ENCODE data around the gene TBC1D9. TPM values are rescaled to one million over a fixed set of nuclear protein-coding genes. Genes with fewer than 3 reads are reported as not detected.

TBC1D9 gene
- total RNA-seq, 1 experiment from 2014 or later, result 12.5 TPM

DNA sequence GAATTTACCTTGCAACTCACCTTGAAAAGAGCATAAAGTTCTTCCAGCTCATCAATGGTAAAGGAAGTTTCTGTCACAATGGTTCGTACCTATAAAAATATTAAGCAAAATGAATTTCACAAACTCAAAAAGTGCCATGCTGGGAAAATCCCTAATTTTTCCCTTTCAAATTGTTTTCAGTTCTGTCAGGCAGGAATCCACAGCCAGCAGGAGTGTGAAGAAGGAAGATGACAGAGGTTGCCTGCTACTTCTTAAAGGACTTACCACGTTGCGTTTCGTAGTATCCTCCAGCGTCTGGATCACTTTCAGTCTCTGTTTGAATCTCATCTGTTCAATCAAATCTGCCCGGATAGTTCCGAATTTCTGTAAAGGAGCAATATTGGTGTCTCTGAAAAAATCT is 117.1 kb downstream of the TBC1D9 start:
- POLR2A ChIA-PET, result no interaction called here
- H3K9me3 ChIP-seq, result peaks cover 8% of the 10 kb centered on the region
- no peak for DNase-seq
- Mint-ChIP-seq H3K36me3 (ENCODE audit: insufficient read depth, unreplicated experiment) (peaks cover 47% of the 10 kb centered on the region), H3K4me3 (ENCODE audit: unreplicated experiment) (no peak overlapping the region), H3K27me3 (ENCODE audit: insufficient read depth, unreplicated experiment) (no peaks in the 10 kb centered on the region), H3K9me3 (ENCODE audit: unreplicated experiment) (no peaks in the 10 kb centered on the region), H3K4me1 (ENCODE audit: low read depth, unreplicated experiment) (peaks cover 30% of the 10 kb centered on the region), H3K27ac (ENCODE audit: unreplicated experiment) (no peak overlapping the region)
- H3K36me3 ChIP-seq (ENCODE audit: control insufficient read depth, insufficient read depth, low read length), result no peaks in the 10 kb centered on the region
- BruUV-seq (replicated peaks), result no TSS peak
- H3K27me3 ChIP-seq (replicated peaks; ENCODE audit: control insufficient read depth, insufficient read depth, low read length), result no peaks in the 10 kb centered on the region
- intact Hi-C loops (cut with micrococcal nuclease; ENCODE audit: unreplicated experiment), result no loop called here
- CTCF ChIA-PET, result no interaction called here
- TF ChIP-seq, protein P1, sequence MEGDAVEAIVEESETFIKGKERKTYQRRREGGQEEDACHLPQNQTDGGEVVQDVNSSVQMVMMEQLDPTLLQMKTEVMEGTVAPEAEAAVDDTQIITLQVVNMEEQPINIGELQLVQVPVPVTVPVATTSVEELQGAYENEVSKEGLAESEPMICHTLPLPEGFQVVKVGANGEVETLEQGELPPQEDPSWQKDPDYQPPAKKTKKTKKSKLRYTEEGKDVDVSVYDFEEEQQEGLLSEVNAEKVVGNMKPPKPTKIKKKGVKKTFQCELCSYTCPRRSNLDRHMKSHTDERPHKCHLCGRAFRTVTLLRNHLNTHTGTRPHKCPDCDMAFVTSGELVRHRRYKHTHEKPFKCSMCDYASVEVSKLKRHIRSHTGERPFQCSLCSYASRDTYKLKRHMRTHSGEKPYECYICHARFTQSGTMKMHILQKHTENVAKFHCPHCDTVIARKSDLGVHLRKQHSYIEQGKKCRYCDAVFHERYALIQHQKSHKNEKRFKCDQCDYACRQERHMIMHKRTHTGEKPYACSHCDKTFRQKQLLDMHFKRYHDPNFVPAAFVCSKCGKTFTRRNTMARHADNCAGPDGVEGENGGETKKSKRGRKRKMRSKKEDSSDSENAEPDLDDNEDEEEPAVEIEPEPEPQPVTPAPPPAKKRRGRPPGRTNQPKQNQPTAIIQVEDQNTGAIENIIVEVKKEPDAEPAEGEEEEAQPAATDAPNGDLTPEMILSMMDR (IDR thresholded peaks at IDR 0.05; ENCODE audit: insufficient read depth in 1 of 2, low read depth in 1 of 2, low read length in 1 of 2, severe bottlenecking in 1 of 2, unreplicated experiment in 1 of 2), result no peak
- H3K4me1 ChIP-seq, result peaks cover 48% of the 10 kb centered on the region
- no peak overlapping the region for H3K4me3 ChIP-seq (ENCODE audit: low read depth, low read length)

DNA sequence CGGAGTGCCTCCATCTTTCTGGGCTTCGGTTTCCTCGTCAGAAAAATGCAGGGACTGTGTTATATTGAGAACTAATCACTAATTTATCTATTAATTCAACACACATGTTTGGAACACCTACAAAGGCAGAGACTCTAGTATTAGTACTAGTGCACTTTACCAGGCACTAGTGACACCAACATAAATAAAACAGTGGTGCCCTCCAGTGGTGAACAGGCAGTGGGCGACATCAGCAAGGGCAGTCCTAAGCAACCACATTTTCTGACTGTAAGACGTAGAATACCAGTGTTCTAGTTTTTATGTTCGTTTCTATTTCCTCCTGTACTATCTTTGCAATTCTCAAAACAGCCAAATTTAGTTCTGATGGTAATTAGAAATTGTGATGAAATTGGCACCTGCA is 118.3 kb downstream of the TBC1D9 start:
- intact Hi-C loops (cut with micrococcal nuclease; ENCODE audit: unreplicated experiment), result loop anchor here (1.0 kb wide), 1 partner anchor 43 kb away; no protein-coding TSS in a partner anchor
- Mint-ChIP-seq H3K36me3 (ENCODE audit: insufficient read depth, unreplicated experiment) (peaks cover 50% of the 10 kb centered on the region), H3K27ac (ENCODE audit: unreplicated experiment) (peak overlapping the region; percentile 14), H3K9me3 (ENCODE audit: unreplicated experiment) (no peaks in the 10 kb centered on the region), H3K4me3 (ENCODE audit: unreplicated experiment) (no peak overlapping the region), H3K4me1 (ENCODE audit: low read depth, unreplicated experiment) (peaks cover 34% of the 10 kb centered on the region), H3K27me3 (ENCODE audit: insufficient read depth, unreplicated experiment) (no peaks in the 10 kb centered on the region)
- BruUV-seq (replicated peaks), result no TSS peak
- Histone ChIP-seq H3K4me1 (peaks cover 48% of the 10 kb centered on the region), H3K4me3 (ENCODE audit: low read depth, low read length) (no peak overlapping the region), H3K27me3 (replicated peaks; ENCODE audit: control insufficient read depth, insufficient read depth, low read length) (no peaks in the 10 kb centered on the region), H3K9me3 (peaks cover 8% of the 10 kb centered on the region), H3K36me3 (ENCODE audit: control insufficient read depth, insufficient read depth, low read length) (peaks cover 1% of the 10 kb centered on the region; the same call in 1 of the 2 replicates)
- POLR2A ChIA-PET, result no interaction called here
- DNase-seq, result peak in 1 of 2 experiments; percentile 19
- TF ChIP-seq, protein P1 (IDR thresholded peaks at IDR 0.05; ENCODE audit: insufficient read depth in 1 of 2, low read depth in 1 of 2, low read length in 1 of 2, severe bottlenecking in 1 of 2, unreplicated experiment in 1 of 2), result peak in 1 of 2 experiments; percentile 36
- CTCF ChIA-PET, result no interaction called here

DNA sequence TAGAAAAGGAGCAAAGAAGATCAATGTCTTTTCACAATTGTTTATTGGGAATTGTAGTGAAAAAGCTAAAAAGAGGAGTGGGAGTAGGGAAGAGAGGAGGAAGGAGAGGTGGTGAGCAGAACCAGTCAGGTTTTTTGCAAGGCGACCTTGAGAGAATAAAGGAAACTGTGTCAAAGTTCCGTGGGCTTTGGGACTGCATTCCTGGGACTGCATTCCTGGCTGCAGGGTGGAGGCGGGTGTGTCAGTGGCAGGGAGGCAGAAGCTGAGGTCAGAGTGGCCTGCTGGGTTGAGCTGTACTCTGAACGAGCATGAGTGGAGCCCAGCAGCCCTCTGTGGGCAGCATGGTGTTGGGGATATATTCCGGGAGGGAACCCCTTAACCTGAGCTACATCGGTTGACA is 120.6 kb downstream of the TBC1D9 start:
- TF ChIP-seq, protein P1 (IDR thresholded peaks at IDR 0.05; ENCODE audit: insufficient read depth in 1 of 2, low read depth in 1 of 2, low read length in 1 of 2, severe bottlenecking in 1 of 2, unreplicated experiment in 1 of 2), result no peak
- no peaks in the 10 kb centered on the region for H3K27me3 ChIP-seq (replicated peaks; ENCODE audit: control insufficient read depth, insufficient read depth, low read length)
- H3K27ac Mint-ChIP-seq (ENCODE audit: unreplicated experiment), result peak overlapping the region; percentile 82
- peak; percentile 71 to 88 for DNase-seq
- CTCF ChIA-PET, result interaction anchor here (1.2 kb wide), 1 partner anchor 40 kb away, joined by 4 read pairs; no protein-coding TSS in a partner anchor
- H3K4me1 Mint-ChIP-seq (ENCODE audit: low read depth, unreplicated experiment), result peaks cover 28% of the 10 kb centered on the region
- H3K36me3 Mint-ChIP-seq (ENCODE audit: insufficient read depth, unreplicated experiment), result peaks cover 44% of the 10 kb centered on the region
- H3K4me3 Mint-ChIP-seq (ENCODE audit: unreplicated experiment), result peak overlapping the region; percentile 24
- H3K9me3 ChIP-seq, result peaks cover 8% of the 10 kb centered on the region
- intact Hi-C loops (cut with micrococcal nuclease; ENCODE audit: unreplicated experiment), result loop anchor here (1.0 kb wide), 1 partner anchor 20 kb away; no protein-coding TSS in a partner anchor
- H3K36me3 ChIP-seq (ENCODE audit: control insufficient read depth, insufficient read depth, low read length), result peaks cover 1% of the 10 kb centered on the region; the same call in 1 of the 2 replicates
- BruUV-seq (replicated peaks), result no TSS peak
- no peaks in the 10 kb centered on the region for H3K27me3 Mint-ChIP-seq (ENCODE audit: insufficient read depth, unreplicated experiment)
- peaks cover 32% of the 10 kb centered on the region for H3K4me1 ChIP-seq
- H3K9me3 Mint-ChIP-seq (ENCODE audit: unreplicated experiment), result no peaks in the 10 kb centered on the region
- H3K4me3 ChIP-seq (ENCODE audit: low read depth, low read length), result no peak overlapping the region
- POLR2A ChIA-PET, result interaction anchor here (1.0 kb wide), 1 partner anchor 9 kb away, joined by 3 read pairs; no protein-coding TSS in a partner anchor

All from Caco-2 (cell line).